Heart left ventricle (tissue), 16 donors: ENCODE measurements around the gene NRDE2. TPM values are rescaled to one million over a fixed set of nuclear protein-coding genes. Genes with fewer than 3 reads are reported as not detected.

Experiments
- ATAC-seq, 4 donors: fragments of 200-7000 bp; cut with Tn5 transposase; one replicate each; pipeline ENCODE4 v1.9.1; 2020 to 2022; ENCODE audit warnings: moderate library complexity in 4 of 4, mild to moderate bottlenecking in 3 of 4, moderate number of reproducible peaks in 1 of 4
- DNase-seq, 5 donors: peaks; one replicate each; pipeline ENCODE4 v3.0.0-alpha.2; 2020
- H3K27ac ChIP-seq, 12 donors: fragments of 200-600 bp; sonication (generic) in 4 of 12; one replicate each; pipeline versions ENCODE4 v1.5.0 to v1.8.0; 2016 to 2022; ENCODE audit warnings: mild to moderate bottlenecking in 2 of 12
- H3K27me3 ChIP-seq, 9 donors: fragments of 200-600 bp; sonication (generic) in 2 of 9; one replicate each; pipeline versions ENCODE4 v1.5.1 to v1.8.0; 2016 to 2022; ENCODE audit warnings: mild to moderate bottlenecking in 3 of 9
- H3K36me3 ChIP-seq, 9 donors: fragments of 200-600 bp; sonication (generic) in 2 of 9; one replicate each; pipeline versions ENCODE4 v1.5.0 to v1.8.0; 2018 to 2022; ENCODE audit warnings: mild to moderate bottlenecking in 2 of 9
- H3K4me1 ChIP-seq, 12 donors: fragments of 200-600 bp; sonication (generic) in 4 of 12; one replicate each; pipeline versions ENCODE4 v1.5.0 to v1.8.0; 2016 to 2022; ENCODE audit warnings: mild to moderate bottlenecking in 3 of 12
- H3K4me3 ChIP-seq, 12 donors: fragments of 200-600 bp; sonication (generic) in 4 of 12; one replicate each; pipeline versions ENCODE4 v1.5.0 to v1.8.0; 2017 to 2022; ENCODE audit warnings: mild to moderate bottlenecking in 9 of 12, moderate library complexity in 4 of 12
- H3K9me3 ChIP-seq, 12 donors: fragments of 200-600 bp; sonication (generic) in 4 of 12; one replicate each; pipeline versions ENCODE4 v1.5.0 to v1.8.0; 2016 to 2022; ENCODE audit warnings: mild to moderate bottlenecking in 1 of 12
- POLR2A ChIP-seq, 2 donors: fragments of 450-650 bp; IDR thresholded peaks; one replicate each; pipeline ENCODE4 v1.6.1; 2017; ENCODE audit warnings: antibody characterized with exemption in 2 of 2, mild to moderate bottlenecking in 2 of 2, moderate library complexity in 2 of 2
- WGBS, 4 donors: extraction: QIAGEN DNeasy Blood & Tissue Kit in 2 of 4; methylation state at CpG; one replicate each; pipeline versions ENCODE4 v1.1.5 to v1.1.7; 2013 to 2018; 5-methylcytosine and 5-hydroxymethylcytosine counted together
- intact Hi-C, 10 donors: fragments of 100-400 bp; cut with DNase I; formaldehyde crosslinking; loops; one replicate each; pipeline versions ENCODE4 v1.11.1 to v1.14.2; 2022
- polyA plus RNA-seq, 2 donors: library from polyadenylated mRNA; stranded (reverse); fragments of 200-250 nt; gene quantifications; one replicate each; pipeline ENCODE4 v1.2.3, GENCODE V29; 2013
- total RNA-seq, 9 donors: library from RNA; depleted of rRNA in 2 of 9; stranded (reverse); fragments of >200 nt in 2 of 9; fragmentation: NEBNext Ultra II Directional in 3 of 9; extraction: Animal tissue kit (Norgen Biotek cat#: 25700) in 3 of 9; gene quantifications; one replicate each; pipeline versions ENCODE4 v1.1.0 to v1.2.4, GENCODE V29; 2016 to 2023
- TF ChIP-seq, protein P1 (sequence below), 12 donors: fragments of 200-600 bp; sonication (generic) in 4 of 12; IDR thresholded peaks; one replicate each; pipeline versions ENCODE4 v1.5.0 to v1.8.0; 2018 to 2022; ENCODE audit warnings: antibody characterized with exemption in 12 of 12, mild to moderate bottlenecking in 5 of 12
- donor health status: ischemic (EF 13 %, LVEDD 7.1; RV severe dilation, severe dysfunction).
- donor health status: healthy with polysubstance abuse.
- donor health status: DM: no; HTN: yes; CAD: no.
- donor health status: DM: no; HTN: no; CAD: no.
- donor health status: ischemic (EF 25% LVEDD 6.9; RV normal size, moderate dysfunction).
- donor health status: ischemic (EF 25% LVEDD 5.7; RV mildly dilated, moderate dysfunction).
- donor health status: healthy.
- donor health status: DM: yes; HTN: yes; CAD: no.
- donor health status: ischemic (EF 35%, LVEDD 5.7; RV mildly dilated, moderate dysfunction).
- donor health status: nonischemic (EF 11% LVEDD 7.7; RV severe dilation, severe dysfunction).
- donor health status: DM: yes; HTN: yes; CAD: no.
- donor health status: PGD.
- donor health status: ischemic (EF 29% LVEDD 5.4; RV normal size, mild dysfunction).
- donor health status: nonischemic (EF 23%, LVEDD 6.1; RV moderate dilation, normal function).

Gene NRDE2
- total and polyA plus RNA-seq, 11 donors: 5.2 to 15.4 (median 9.4) TPM

- peaks cover 0 to 95% (median 73%) of the 10 kb centered on the region in 9 donors for H3K36me3 ChIP-seq
Measured at GRCh38 chr14:90294872-90295271, 36.9 kb downstream of the NRDE2 start.

DNA sequence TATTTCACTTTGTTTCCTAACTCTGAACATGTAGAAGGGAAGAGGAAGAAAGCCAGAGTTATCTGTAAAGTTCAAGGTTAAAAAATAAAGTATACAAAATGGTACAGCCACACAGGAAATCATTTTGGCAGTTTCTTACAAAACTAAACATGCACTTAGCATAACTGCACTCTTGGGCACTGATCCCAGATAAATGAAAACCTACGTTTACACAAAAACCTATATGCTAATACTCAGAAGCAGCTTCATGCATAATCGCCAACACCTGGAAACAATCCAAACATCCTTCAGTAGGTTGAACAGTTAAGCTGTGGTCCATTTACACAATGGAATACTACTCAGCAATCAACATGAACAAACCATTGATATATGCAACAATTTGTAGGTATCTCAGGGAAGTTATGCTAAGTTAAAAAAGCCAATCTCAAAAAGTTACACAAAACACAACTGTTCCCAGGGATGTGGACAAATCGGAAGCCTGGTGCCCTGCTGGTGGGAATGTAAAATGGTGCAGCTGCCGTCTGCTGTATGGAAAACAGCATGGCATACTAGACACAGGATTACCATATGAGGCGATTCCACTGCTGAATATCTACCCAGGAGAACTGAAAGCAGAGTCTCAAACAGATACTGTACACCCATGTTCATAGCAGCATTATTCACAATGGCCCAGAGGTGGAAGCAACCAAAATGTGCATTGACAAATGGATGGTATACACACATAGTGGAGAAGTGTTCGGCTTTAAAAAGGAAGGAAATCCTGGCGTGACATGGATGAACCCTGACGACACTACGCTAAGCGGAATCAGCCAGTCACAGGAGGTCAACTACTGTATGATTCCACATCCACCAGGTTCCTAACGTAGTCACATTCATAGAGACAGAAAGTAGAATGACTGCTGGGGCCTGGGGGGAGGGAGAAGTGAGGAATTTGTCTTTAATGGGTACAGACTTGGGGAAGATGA, 37.7 kb downstream of the NRDE2 start:
- Histone ChIP-seq H3K9me3 (no peaks in the 10 kb centered on the region), H3K4me3 (no peak overlapping the region), H3K27me3 (no peaks in the 10 kb centered on the region), H3K36me3 (peaks cover 0 to 97% (median 81%) of the 10 kb centered on the region in 9 donors), H3K4me1 (peaks cover 0 to 27% (median 5%) of the 10 kb centered on the region in 12 donors), H3K27ac (no peak overlapping the region)
- TF ChIP-seq, protein P1, sequence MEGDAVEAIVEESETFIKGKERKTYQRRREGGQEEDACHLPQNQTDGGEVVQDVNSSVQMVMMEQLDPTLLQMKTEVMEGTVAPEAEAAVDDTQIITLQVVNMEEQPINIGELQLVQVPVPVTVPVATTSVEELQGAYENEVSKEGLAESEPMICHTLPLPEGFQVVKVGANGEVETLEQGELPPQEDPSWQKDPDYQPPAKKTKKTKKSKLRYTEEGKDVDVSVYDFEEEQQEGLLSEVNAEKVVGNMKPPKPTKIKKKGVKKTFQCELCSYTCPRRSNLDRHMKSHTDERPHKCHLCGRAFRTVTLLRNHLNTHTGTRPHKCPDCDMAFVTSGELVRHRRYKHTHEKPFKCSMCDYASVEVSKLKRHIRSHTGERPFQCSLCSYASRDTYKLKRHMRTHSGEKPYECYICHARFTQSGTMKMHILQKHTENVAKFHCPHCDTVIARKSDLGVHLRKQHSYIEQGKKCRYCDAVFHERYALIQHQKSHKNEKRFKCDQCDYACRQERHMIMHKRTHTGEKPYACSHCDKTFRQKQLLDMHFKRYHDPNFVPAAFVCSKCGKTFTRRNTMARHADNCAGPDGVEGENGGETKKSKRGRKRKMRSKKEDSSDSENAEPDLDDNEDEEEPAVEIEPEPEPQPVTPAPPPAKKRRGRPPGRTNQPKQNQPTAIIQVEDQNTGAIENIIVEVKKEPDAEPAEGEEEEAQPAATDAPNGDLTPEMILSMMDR (IDR thresholded peaks at IDR 0.05): no peak
- TF ChIP-seq POLR2A (IDR thresholded peaks at IDR 0.05): no peak
- DNase-seq: no peak
- 91 to 95% (median 93%) methylated on average over 11 of the region's 11 CpGs for WGBS, 4 donors
- no peak for ATAC-seq
- intact Hi-C loops: loop anchor here in 1 of 10 donors (10.0 kb wide), 1 partner anchor 611 kb away; no protein-coding TSS in a partner anchor

More at GRCh38 chr14:90294872-90295271, 36.9 kb downstream of the NRDE2 start:
- no peak overlapping the region for H3K27ac ChIP-seq
- ATAC-seq: no peak
- no peak overlapping the region for H3K4me3 ChIP-seq
- 64 to 76% (median 70%) methylated on average over 2 of the region's 2 CpGs for whole genome bisulfite sequencing, 4 donors
- H3K9me3 ChIP-seq: no peaks in the 10 kb centered on the region
- intact Hi-C loops: loop anchor here in 2 of 10 donors (5.0 to 10.0 kb wide), 2 partner anchors 462 to 610 kb away; no protein-coding TSS in a partner anchor
- peaks cover 0 to 28% (median 0%) of the 10 kb centered on the region in 12 donors for H3K4me1 ChIP-seq
- no peak for TF ChIP-seq POLR2A (IDR thresholded peaks at IDR 0.05)
- TF ChIP-seq, protein P1 (IDR thresholded peaks at IDR 0.05): no peak
- H3K27me3 ChIP-seq: no peaks in the 10 kb centered on the region
- DNase-seq: no peak

DNA sequence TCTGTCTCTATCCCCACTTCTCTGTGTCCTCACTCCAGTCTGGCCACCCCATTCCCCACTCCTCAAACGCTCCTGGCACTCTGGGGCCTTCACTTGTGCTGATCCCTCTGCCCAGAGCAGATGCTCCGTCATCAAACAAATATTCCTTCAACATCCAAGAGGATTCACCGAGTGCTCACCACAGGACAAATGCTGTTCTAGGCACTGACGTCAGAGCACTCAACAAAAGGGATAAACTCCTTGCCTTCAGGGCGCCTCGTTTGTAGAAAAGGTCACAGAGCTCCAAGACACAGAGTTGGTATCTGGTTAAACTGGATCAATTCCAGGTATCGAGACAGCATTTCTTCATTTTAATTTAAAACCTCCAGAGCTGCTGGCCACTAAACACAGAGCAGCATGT, 40.0 kb downstream of the NRDE2 start:
- ATAC-seq: no peak
- H3K4me1 ChIP-seq: peaks cover 0 to 21% (median 15%) of the 10 kb centered on the region in 12 donors
- TF ChIP-seq, protein P1 (IDR thresholded peaks at IDR 0.05): no peak
- no peak for TF ChIP-seq POLR2A (IDR thresholded peaks at IDR 0.05)
- H3K4me3 ChIP-seq: no peak overlapping the region
- H3K27me3 ChIP-seq: no peaks in the 10 kb centered on the region
- WGBS, 4 donors: 81 to 86% (median 83%) methylated on average over 7 of the region's 7 CpGs
- intact Hi-C loops: loop anchor here in 1 of 10 donors (10.0 kb wide), 1 partner anchor 613 kb away; no protein-coding TSS in a partner anchor
- H3K9me3 ChIP-seq: no peaks in the 10 kb centered on the region
- H3K27ac ChIP-seq: no peak overlapping the region
- no peak for DNase-seq
- H3K36me3 ChIP-seq: peaks cover 0 to 97% (median 83%) of the 10 kb centered on the region in 9 donors
